GM11168 (cell line): ENCODE data around the gene FKBP1A.

Experiments used
- in situ Hi-C: fragments of 300-500 bp; cut with MboI; formaldehyde crosslinking; loops from one replicate; pipeline ENCODE4 v1.12.0; 2022; ENCODE audit warnings: low sequenced_read_pairs; ENCODE audit not compliant: unreplicated experiment

FKBP1A gene

GRCh38 chr20:1388741-1389483 lies 3.9 kb downstream of the FKBP1A start:
- in situ Hi-C loops: no loop called here

GRCh38 chr20:1388253-1388652 lies 4.6 kb downstream of the FKBP1A start:
- in situ Hi-C loops: no loop called here

- in situ Hi-C loops: no loop called here
These were observed 6.5 kb downstream of the FKBP1A start for GRCh38 chr20:1386323-1386722.

- in situ Hi-C loops: no loop called here
These were observed 9.0 kb downstream of the FKBP1A start for GRCh38 chr20:1383623-1384404.

DNA sequence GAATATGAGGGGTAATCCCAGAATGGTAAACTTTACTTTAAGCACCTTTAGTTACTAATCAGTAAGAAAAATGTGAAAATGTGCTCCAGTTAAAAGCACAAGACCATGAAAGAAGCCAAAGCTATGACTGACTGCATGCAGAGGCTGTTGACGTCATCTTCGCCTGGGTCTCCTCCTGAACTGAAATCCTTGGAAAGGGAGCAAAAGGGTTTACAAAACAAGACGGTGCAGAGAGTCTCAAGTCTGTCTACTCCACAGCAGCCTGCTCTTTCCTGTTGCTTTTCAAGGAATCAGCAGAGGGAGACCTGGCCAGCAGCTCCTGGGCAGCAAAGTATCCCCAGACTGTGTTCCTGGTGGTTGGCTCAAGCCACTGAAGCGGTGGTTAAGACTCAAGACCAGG lies 10.2 kb downstream of the FKBP1A start:
- in situ Hi-C loops: no loop called here

DNA sequence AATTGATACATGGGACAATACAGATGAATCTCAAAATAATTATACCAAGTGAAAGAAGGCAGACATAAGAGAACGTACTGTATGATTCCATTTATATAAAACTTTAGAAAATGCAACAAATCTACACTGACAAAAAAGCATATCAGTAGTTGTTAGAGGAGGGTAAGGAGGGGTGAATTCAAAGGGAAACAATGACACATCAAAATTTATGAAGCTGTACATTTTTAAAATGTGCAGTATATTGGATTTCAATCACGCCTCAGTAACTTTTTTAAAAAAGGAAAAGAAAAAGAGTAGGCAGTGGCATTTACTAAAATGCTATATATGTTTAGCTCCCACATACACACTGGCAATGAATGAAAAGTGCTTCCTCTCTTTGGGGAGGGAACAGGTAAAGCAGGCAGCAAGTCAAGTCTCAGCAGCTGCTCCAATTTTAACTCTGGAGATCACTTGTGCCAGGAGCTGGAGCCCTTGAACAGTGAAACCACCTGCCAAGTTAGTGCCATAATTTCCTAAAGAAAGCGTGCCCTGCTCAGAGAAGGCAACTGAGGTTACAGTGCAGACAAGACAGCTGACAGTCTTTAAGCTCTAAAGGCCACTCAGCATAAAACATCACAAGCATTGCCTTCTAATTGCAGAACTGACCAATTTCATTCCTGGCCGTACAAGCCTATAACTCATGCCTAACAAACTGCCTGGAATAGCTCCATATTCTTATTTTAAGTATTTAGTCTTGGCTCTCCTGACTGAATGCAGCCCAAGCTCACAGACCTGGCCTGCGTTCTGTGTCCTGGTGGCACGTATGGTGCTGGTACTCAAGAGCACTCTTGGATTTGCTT lies 10.9 kb downstream of the FKBP1A start:
- in situ Hi-C loops: no loop called here

GRCh38 chr20:1378735-1379125 lies 14.1 kb downstream of the FKBP1A start:
- in situ Hi-C loops: no loop called here

DNA sequence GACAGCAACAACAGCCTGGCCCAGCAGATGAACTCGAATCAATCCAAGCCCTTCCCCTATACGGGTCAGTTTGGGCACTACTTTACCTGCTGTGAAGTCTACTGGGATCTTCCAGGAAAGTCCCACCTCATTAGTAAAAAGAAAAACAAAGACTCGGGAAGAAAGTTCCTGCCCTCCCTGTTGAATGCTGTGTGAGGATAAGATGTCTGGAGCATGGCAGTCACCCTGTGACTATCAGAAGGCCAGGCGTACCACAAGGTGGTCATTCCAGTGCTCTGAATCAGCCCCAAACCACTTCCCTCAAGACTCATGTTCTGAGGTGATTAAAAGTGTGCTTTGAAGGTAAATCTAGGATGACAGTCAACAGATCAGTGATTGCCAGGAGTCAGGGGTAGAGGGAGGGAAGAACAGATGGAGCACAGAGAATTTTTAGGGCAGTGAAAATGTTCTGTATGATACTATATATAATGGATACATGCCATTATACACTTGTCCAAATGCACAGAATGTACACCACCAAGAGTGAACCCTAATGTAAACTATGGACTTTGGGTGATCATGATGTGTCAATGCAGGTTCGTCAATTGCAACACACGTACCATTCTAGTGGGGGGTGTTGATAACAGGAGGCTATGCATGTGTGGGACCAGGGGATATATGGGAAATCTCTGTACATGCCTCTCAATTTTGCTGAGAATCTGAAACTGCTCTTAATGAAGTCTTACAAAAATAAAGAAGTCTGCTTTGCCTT lies 14.7 kb downstream of the FKBP1A start:
- in situ Hi-C loops: no loop called here

GRCh38 chr20:1377341-1377871 lies 15.4 kb downstream of the FKBP1A start:
- in situ Hi-C loops: no loop called here

- in situ Hi-C loops: no loop called here
These were observed 16.2 kb downstream of the FKBP1A start for GRCh38 chr20:1376408-1377270.

DNA sequence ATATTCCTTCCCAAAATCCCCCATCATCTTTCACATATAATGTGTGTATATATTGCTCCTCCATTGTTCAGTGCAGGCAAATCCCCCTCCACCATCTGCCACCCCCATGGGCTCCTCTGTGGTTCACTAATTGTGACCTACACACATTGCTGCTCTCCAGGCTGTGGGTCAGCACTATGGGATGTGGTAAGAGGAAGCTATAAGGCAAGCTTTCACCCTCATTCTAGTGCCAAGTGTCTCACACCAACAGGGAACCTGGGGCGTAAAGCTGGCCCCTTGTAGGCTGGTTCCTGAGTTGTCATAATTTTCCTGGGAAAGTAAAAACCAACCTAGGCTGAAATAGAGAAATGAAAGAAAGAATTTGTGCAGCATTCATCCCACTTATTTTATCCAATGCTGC lies 16.8 kb downstream of the FKBP1A start:
- in situ Hi-C loops: no loop called here

DNA sequence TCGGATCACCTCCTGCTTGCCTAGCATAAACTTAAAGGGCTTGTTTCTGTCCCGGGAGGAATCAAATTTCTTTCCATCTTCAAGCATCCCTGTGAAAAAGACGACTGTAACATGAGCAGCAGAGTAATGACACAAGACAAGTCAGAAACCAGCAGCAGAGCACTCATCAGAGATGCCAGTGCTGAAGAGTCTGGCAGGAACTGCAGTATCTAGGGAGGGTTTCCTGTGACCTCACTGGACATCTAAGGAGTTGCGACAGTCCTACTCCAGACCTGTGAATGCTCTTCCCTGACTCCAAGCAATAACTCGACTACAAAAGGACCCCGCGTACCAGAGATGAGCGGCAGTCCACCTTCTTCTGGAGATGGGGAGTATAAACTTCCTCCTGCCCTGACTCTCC lies 17.3 kb downstream of the FKBP1A start:
- in situ Hi-C loops: no loop called here

DNA sequence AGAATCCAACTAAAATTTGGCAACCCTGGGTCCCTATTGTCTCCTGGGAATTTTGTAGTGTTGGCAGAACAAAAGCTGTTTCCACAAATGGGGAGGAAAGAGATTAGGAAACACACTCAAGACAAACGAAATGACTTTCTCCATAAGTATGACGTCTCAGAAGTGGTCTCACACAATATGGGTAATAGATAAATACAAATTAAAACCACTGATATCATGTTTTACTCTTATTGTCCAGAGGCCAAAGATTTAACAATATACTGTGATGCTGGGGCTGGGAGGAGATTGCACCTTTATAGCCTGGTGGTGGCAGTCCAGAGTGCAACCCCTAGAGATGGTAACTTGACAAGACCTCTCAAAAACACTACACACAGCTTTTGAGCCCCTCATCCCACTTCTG lies 18.6 kb downstream of the FKBP1A start:
- in situ Hi-C loops: no loop called here

DNA sequence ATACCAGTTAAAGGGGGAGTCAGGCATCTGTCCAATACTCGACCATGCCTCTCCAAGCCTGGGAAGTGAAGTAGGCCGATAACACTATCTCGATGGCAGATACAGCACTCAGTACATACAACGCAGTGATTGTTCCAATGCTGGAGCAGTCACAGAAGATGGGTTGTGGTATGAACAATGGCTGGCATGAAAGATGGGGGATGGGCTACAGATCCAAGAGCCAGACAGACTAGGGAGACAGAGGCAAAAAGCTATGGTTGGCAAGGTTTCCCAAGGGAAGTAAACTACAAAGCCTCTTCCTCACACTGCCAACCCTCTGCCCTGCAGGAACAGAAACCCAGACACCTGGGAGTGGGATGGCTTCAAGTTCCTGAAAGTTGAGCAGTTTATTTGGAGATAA lies 19.2 kb downstream of the FKBP1A start:
- in situ Hi-C loops: no loop called here

DNA sequence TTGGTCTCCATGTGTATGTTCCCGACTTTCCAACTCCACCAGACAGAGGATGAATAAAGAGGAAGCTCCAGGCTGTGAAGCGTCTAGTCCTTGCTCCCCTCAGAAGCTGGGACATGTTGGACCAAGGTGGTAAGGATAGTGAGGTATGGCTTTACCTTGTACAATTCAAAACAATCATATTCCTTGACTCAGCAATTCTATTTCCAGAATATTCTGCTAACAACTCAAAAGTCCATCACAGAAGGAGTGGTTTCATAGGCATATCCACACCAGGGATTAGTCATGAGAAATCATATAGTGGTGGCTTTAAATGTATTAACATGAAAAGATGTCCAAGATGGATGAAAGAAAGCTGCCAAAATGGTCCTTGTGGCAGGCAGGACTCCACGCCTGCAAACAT lies 19.8 kb downstream of the FKBP1A start:
- in situ Hi-C loops: no loop called here

DNA sequence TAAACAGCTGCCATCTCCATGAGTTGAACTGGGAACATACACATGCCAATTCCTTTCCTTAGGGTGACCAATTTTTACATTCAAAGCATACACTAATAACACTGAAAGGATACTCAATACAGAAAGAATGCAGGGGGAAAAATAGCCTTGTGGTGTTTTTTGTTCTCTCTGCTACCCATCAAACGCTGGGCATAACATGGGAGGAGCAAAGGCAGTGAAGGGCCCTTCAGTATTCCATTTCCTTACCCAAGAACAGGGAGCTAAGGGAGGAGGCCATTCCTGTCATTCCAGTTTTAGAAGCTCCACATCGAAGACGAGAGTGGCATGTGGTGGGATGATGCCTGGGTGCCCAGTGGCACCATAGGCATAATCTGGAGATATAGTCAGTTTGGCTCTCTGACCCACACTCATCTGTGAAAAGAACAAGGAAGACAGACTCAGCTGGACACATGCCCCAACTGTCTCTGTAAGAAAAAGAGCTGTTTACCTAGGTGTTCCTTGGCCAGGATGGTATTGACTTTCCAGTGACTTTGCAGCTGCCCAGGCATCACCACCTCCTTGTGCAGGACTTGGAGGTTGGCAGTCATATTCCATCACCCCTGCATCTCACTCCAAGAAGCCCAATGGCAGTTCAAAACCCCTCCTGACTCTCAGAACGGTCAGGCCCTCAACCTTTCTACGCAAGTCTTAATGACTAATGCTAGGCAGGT lies 20.9 kb downstream of the FKBP1A start:
- in situ Hi-C loops: no loop called here

- in situ Hi-C loops: no loop called here
These were observed 21.6 kb downstream of the FKBP1A start for GRCh38 chr20:1371202-1371782.

DNA sequence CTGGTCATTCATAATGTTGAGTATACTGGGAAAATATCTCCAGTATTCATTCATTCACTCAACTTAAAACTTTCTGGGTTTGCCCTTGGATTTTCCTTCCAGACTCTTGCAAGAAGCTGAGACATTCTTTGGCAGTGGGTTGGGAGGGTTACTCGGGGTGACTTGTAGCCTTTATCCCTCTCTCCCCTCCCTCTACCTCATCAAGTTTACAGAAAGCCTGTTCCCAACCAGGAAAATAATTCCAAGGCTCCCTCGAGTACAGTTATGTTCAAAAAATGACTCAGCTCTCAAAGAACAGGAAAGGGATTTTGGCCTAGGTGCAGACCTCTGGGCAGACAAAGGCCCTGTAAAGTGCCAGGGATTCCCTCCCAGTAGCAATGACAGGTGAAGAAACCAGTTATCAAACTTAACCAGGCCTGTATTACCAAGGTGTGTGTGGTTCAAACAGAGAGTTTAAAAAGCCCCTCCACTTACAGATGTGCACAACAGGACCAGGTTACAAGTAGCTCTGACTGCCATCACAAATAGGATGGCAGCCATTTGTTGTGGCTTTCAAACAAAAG lies 22.2 kb downstream of the FKBP1A start:
- in situ Hi-C loops: no loop called here
